ENCODE results near the gene CDON. TPM values are rescaled to one million over a fixed set of nuclear protein-coding genes. Genes with fewer than 3 reads are reported as not detected.

The CDON gene
- total and polyA plus RNA-seq, 9 of the 15 experiments (the other 6 are each of a cell fraction or from before 2014, with no cell fraction given): 0.08 to 0.64 (median 0.40) TPM

DNA sequence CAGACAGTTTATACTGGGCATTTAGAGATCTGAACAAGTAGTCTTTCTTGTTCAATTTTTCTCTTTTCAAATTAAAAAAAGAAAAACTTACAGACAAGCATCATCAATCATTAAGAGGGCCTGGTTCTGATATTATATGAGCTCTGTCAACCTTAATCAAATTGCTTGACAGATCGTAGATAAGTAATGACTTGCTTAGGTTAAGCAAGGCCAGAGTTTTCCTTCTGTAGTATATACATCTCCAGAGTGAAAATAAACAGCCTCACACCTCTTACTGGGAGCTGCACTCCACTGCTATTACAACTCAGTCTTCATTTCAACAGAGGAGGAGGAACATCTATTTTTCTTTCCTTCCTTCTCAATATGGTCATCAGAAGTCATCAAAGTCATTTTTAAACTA is 13.5 kb downstream of the CDON start:
- no peaks in the 10 kb centered on the region for H3K9me1 ChIP-seq (ENCODE audit: control insufficient read depth, insufficient read depth, low read length)
- ChIA-PET CTCF (ENCODE audit: low intra/inter-chr PET ratio) (no interaction called here), POLR2A (no interaction called here)
- no peak for DNase-seq (ENCODE audit: extremely low read depth in 1 of 4, low spot score in 3 of 4)
- no TSS peak for BruUV-seq (replicated peaks)
- H3K4me3 ChIP-seq: no peak overlapping the region
- FAIRE-seq: no peak
- no peak overlapping the region for H3K4me2 ChIP-seq (ENCODE audit: insufficient read depth, low read length)
- no peaks in the 10 kb centered on the region for H4K20me1 ChIP-seq (replicated peaks; ENCODE audit: control insufficient read depth, insufficient read depth, low read length)
- no peaks in the 10 kb centered on the region for H3K79me2 ChIP-seq (ENCODE audit: control insufficient read depth, insufficient read depth, low read length)
- H3K9ac ChIP-seq (ENCODE audit: insufficient read depth in 1 of 2, low read depth in 2 of 2, low read length in 2 of 2): no peak overlapping the region
- H3K27ac ChIP-seq (ENCODE audit: extremely low read depth, low read depth, low read length): no peak overlapping the region
- ATAC-seq: no peak
- no peaks in the 10 kb centered on the region for H3K36me3 ChIP-seq (ENCODE audit: control insufficient read depth, insufficient read depth, low read length)
- no peaks in the 10 kb centered on the region; the same call in 1 of the 2 replicates for H3K9me3 ChIP-seq (replicated peaks; ENCODE audit: control insufficient read depth, insufficient read depth, low read depth, low read length)
- H3K27me3 ChIP-seq (ENCODE audit: control insufficient read depth in 2 of 2, insufficient read depth in 2 of 2, low read length in 2 of 2): peaks cover 9% of the 10 kb centered on the region in 2 experiments; a peak in 4 of 5 replicates
- intact Hi-C loops (cut with micrococcal nuclease): no loop called here
- no peaks in the 10 kb centered on the region for H3K4me1 ChIP-seq (replicated peaks in 1 of 2; ENCODE audit: control insufficient read depth in 2 of 2, insufficient read depth in 2 of 2, low read length in 2 of 2)
- in situ Hi-C loops (cut with MboI): no loop called here
- WGBS (ENCODE audit: insufficient coverage, low coverage, missing lambda C conversion rate): 0% methylated on average over 1 of the region's 1 CpG
- no peak overlapping the region for H2AFZ ChIP-seq (ENCODE audit: low read depth, low read length)
- TF ChIP-seq TFAP4 (CRISPR knock-in tag; IDR thresholded peaks at IDR 0.05; ENCODE audit: borderline replicate concordance) (no peak), ZBTB49 (CRISPR knock-in tag; IDR thresholded peaks at IDR 0.05; ENCODE audit: borderline replicate concordance) (no peak), ZNF740 (CRISPR knock-in tag; IDR thresholded peaks at IDR 0.05) (no peak), ZNF740 (tag; IDR thresholded peaks at IDR 0.05) (no peak), ZNF197 (CRISPR knock-in tag; IDR thresholded peaks at IDR 0.05; ENCODE audit: low read depth) (no peak), IRF1 (CRISPR knock-in tag; IDR thresholded peaks at IDR 0.05; ENCODE audit: borderline replicate concordance) (no peak), ZNF507 (tag; conservative IDR thresholded peaks at IDR 0.05) (no peak), HMGN3 (IDR thresholded peaks at IDR 0.05; ENCODE audit: borderline replicate concordance, extremely low read depth, insufficient read length, low read depth, low read length) (no peak), PYGO2 (tag; IDR thresholded peaks at IDR 0.05) (no peak)
- TF ChIP-seq, protein P1, sequence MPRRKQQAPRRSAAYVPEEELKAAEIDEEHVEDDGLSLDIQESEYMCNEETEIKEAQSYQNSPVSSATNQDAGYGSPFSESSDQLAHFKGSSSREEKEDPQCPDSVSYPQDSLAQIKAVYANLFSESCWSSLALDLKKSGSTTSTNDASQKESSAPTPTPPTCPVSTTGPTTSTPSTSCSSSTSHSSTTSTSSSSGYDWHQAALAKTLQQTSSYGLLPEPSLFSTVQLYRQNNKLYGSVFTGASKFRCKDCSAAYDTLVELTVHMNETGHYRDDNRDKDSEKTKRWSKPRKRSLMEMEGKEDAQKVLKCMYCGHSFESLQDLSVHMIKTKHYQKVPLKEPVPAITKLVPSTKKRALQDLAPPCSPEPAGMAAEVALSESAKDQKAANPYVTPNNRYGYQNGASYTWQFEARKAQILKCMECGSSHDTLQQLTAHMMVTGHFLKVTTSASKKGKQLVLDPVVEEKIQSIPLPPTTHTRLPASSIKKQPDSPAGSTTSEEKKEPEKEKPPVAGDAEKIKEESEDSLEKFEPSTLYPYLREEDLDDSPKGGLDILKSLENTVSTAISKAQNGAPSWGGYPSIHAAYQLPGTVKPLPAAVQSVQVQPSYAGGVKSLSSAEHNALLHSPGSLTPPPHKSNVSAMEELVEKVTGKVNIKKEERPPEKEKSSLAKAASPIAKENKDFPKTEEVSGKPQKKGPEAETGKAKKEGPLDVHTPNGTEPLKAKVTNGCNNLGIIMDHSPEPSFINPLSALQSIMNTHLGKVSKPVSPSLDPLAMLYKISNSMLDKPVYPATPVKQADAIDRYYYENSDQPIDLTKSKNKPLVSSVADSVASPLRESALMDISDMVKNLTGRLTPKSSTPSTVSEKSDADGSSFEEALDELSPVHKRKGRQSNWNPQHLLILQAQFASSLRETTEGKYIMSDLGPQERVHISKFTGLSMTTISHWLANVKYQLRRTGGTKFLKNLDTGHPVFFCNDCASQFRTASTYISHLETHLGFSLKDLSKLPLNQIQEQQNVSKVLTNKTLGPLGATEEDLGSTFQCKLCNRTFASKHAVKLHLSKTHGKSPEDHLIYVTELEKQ (CRISPR knock-in tag; IDR thresholded peaks at IDR 0.05): no peak
- TF ChIP-seq, protein P2, sequence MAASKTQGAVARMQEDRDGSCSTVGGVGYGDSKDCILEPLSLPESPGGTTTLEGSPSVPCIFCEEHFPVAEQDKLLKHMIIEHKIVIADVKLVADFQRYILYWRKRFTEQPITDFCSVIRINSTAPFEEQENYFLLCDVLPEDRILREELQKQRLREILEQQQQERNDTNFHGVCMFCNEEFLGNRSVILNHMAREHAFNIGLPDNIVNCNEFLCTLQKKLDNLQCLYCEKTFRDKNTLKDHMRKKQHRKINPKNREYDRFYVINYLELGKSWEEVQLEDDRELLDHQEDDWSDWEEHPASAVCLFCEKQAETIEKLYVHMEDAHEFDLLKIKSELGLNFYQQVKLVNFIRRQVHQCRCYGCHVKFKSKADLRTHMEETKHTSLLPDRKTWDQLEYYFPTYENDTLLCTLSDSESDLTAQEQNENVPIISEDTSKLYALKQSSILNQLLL (CRISPR knock-in tag; IDR thresholded peaks at IDR 0.05; ENCODE audit: borderline replicate concordance): no peak
